HS-5 (cell line): ENCODE measurements around the gene C22orf23.
A peak's percentile ranks its signal among the peaks of the same experiment; 100 is the strongest.

ENCODE experiments used
- DNase-seq: peaks from one replicate; pipeline ENCODE4 v3.0.0-alpha.2; 2012; ENCODE audit warnings: low read depth

The C22orf23 gene

DNA sequence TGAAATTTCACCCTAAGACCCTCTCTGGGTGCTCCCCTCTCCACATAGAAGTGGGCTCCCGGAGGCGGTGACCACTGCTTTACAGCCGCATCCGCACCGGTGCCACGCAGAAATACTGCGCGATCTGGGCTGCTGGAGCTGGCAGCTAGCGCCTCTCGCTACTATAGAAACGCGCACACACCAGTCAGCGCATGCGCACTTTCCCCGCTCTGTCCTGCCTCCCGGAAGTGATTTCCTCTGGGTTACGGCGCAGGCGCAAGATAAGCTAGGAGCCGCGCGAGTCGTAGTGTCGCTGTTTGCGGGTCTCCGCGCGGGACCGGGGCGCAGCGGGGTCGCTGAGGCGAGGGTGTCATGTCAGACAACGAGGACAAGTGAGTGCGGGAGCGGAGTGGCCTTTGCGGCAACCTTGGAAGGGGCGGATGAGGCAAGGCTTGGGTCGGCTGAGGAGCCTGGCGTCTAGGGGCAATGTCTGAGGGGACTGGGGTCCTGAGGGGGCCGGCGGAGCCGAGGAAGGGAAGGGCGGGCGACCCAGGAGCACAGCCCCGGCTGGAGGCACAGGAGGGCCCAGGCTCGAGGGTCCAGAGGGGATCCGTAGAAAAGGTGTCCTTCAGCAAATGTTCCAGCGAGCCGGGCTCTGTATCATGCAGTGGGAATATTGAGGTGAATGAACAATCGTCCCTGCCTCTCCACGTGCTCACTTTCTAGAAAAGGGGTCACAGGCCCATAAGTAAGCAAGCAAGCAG is at the start of gene C22orf23, which contains the start of gene POLR2F:
Gene C22orf23, minus strand, starts transcription at position 165 of the 743 bp plus-strand sequence. CDS start 452 bp downstream, outside the sequence.
Gene POLR2F, plus strand, starts transcription at position 263 of the 743 bp plus-strand sequence. Its CDS starts 89 bp downstream, at position 352.
- peak; percentile 83 for DNase-seq

DNA sequence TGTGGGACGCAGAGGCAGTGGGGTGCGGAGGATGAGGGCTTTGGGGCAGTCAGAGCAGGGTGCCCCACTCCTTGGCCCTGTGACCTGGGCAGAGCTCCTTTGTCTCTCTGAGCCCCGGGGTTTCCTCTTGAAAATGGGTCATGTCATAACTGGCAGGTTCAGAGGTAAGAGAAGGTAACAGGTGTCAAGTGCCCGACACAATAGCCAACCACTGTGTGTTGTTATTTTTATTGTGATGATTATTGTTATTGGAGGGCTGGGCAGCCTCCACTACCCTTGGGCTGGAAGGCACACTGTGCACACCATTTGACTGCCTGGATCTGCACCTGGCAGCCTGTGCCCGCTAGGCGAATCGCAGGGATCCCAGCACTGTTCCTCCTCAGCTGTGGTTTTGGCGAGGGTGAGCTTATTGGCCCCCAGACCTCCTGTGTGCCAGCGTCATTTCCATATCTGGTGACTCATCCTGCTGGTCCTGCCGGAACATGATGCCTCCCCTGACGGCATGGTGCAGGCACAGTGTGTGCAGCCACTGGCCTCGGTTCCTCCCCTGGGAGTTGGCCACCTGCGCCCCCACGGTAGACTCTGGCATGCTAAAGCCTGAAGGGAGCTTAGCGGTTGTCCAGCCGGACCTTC is 46.4 kb upstream of the C22orf23 start:
- DNase-seq, result no peak

DNA sequence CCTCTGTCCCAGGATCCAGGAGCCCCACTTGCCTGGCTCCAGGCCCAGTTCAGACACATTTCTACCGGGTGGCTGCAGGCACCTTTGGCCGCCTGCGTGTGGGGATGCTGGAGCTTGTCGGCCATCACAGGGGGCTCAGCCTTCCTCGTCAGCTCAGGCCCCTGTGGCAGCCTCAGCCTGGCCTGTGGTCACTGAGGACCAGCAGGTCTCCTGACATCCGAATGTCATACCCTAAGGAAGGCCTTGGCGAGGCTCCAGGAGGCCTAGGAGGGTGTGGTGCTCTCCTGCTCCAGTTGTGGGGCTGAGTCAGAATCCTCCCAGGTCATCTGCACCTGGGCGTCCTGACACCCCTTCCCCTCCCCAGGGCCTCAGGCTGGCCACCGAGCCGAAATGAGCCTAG is 45.8 kb upstream of the C22orf23 start:
- no peak for DNase-seq

DNA sequence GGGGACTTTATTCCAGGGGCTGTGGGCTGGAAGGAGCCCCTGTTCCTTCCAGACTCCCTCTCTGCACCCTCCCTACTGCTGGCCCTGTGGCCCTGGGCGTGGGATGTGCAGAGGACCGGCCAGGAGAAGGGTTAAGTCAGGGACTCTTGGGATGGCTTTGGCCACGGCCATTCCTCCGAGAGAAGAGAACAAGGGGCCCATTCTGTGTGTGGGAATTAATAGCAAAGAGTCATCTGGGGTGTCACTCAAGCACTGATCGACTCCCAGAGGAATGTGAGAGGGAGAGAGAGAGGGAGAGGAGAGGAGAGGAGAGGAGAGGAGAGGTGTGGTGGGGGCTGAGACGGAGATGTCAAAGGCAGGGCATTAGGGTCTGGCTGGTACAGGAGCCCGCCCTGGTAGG is 45.1 kb upstream of the C22orf23 start:
- DNase-seq, result no peak

DNA sequence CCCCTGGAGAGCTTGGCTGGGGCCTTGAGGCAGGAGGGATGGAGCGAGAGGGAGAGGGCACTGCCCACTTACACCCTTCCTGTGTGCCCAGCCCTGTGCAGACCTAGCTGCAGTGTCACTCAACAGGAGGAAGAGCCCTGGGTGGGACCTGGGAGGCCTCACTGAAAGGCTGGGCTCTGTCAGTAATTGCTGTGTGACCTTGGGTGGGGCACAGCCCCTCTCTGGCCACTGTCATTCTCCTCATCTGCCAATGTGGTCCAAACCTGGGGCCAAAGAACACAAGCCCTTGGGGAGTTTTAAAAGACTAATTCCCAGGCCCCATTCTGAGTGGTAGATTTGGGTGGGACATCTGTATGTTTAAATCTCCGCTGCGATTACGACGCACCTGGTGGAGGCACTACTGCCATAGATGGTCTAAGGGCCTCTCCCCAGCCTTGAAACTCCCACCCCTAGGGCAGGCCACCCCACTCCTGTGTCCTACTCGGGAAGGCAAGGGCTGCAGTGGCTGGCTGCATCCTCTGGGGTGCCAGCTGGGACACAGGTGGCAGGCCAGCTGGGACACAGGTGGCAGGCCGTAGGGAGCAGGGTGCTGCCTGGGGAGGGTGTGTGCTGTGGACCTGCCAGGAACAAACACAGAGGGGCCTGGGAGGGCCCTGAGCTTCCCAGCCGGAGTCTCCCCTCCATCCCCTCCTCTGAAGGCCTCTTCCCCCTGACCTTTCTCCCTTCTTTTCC is 43.3 kb upstream of the C22orf23 start:
- no peak for DNase-seq

DNA sequence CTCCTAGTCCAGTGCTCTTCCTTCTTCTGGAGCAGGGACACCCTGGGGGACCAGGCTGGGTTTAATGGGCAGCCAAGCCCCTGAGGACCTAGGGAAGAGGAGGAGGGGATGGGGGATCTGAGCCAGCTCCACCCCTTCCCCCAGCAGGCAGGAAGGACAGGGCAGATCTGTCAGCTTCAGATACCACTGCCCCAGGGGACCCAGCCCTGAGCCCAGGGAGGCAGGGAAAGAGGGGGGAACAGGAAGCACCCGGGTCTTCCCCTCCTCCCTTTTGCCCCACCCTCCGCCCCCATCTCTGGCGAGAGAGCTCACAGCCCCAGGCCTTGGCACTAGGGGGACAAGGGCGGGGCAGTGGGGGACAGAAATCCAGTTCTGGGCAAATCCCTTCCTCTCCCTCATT is 42.7 kb upstream of the C22orf23 start:
- no peak for DNase-seq

DNA sequence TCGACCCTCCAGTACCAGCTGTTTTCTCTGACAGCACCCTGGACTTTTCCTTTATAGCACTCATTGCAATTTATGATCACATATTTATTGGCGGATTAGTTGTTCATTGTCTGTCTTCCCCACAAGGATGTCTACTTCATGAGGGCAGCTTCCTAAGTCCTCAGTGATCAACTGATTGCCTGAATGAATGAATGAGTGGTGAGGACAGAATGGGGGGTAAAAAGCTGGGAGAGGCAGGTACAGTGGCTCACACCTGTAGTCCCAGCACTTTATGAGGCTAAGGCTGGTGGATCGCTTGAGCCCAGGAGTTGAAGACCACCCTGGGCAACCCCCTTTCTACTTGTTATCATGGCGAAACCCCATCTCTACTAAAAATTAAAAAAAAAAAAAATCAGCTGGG is 42.1 kb upstream of the C22orf23 start:
- no peak for DNase-seq

DNA sequence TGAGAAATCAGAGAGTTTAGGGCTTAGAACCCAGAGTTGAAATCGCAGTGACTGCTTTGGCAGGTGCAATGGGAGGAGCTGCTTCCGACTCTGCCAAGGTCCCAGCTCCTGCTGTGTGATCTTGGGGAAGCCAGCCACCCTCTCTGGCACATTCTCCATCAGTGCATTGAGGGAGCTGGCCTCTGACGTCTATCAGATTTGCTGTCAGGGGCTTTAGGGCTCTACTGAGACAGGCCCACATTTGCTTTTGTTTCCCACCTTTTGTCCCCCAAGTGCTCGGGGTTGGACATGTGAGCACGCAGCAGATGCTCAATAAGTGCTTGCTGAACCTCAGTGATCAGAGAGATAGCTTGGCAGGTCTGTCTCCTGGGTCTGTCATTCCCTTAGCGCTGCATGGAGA is 41.6 kb upstream of the C22orf23 start:
- no peak for DNase-seq

DNA sequence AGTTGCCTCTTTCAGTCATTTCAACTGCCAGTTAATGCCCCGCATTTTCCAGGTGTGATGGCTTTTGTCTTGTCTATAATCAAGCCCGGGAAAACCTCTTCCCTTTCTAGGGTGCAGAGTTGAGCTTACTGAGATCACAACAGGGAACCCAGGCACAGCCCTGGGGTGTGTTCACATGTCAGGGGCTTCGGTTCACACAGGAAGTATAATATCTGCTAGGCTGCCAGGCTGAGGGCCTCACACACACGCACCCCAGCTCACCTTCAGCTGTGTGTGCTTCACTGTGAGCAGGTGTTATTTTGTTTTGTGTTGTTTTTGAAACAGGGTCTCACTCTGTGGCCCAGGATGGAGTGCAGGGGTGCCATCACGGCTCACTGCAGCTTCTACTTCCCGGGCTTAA is 40.6 kb upstream of the C22orf23 start:
- no peak for DNase-seq

DNA sequence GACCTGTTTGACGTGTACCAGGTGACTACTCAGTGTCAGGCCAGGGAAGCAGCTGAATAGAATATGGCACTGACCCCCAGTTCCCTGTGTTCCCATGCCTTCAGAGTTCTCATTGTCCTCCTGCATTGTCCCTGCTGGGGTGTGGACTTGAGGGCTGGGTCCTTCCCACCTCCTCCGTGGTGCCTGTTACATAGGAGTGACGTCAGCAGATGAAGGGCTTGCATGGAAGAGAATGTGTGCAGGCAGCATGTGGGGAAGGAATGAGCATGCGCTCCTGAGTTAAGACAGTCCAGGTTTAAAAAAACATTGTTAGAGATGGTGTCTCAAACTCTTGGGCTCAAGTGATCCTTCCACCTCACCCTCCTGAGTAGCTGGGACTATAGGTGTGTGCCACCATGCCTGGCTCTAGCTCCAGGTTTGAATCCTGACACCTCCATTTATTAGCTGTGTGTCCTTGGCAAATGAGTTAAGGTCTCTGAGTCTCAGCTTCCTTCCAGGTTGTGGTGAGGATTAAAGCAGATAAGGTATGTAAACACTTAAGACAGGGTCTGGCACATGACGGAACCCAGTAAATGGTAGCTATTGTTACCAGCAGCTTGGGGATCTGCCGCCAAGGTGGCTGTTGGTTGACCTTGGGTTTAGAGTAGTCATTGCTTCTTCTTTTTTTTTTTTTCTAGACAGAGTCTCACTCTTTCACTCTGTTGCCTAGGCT is 38.5 kb upstream of the C22orf23 start:
- no peak for DNase-seq

DNA sequence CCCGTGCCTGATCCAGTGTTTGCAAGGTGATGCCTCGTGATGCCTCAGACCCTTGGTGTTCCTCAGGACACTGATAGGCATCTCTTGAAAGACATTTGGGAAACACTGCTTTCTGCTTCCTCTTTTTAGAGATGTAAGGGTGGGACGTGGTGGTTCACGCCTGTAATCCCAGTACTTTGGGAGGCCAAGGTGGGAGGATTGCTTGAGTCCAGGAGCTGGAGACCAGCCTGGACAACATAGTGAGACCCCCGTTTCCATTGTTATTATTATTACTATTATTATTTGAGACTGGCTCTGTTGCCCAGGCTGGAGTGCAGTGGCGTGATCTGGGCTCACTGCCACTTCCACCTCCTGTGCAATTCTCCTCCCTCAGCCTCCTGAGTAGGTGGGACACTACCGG is 37.5 kb upstream of the C22orf23 start:
- no peak for DNase-seq

DNA sequence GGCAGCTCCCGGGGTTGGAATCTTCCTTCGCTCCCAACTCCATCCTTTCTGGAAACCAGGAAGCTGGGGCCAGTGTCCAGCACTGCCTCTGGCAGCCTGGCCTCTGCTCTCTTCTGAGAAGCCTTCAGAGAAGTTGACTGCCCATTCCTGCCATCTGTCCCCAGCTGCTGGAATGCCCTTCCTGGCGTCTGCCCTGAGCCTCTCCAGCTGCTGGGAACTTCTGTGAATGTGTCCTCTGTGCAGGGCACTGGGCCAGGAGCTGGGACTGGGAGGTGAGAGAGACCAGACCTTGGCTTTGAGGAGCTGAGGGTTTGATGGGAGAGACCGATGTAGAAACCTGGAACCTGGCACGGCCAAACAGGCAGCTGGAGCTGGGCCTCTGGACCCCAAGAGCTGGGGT is 36.9 kb upstream of the C22orf23 start:
- no peak for DNase-seq

DNA sequence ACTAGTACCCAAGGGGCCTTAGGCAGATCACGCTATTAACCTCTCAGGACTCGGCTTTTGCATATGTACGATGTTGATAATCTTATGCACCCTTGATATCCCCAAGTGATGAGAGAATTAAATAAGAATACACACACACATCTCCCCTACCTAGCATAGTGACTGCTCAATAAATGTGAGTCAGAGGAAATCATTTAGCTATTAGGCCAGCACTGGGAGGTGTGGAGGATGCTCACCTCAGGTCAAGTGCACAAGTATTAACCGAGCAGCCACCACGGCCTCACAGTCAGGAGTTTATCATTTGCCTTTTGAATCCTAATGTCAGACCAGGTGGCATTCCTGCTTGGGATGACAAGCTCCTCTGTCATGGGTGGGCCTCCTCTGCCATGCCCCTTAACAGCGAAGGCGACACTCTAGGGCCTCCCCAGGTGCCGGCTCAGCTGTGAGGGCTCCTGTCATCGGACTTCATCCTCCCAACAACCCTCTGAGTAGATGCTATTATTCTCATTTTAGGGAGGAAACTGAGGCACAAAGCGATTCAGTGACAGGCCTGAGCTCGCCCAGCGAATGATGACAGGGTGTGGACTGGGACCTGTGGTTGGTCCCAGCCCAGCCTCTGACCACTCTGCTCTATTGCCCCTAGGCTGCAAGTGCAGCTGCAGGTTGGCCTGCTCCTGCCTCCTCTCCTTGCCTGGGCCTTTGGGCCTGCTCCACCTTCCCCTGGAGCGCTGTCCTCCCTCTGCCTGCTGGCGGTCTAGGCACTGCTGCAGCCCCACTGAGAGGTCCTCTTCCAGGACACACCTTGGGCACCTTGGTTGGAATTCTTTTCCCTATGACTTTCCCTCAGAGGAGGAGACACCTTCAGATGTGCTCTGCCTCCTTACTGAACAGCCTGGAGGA is 36.0 kb upstream of the C22orf23 start:
- no peak for DNase-seq

DNA sequence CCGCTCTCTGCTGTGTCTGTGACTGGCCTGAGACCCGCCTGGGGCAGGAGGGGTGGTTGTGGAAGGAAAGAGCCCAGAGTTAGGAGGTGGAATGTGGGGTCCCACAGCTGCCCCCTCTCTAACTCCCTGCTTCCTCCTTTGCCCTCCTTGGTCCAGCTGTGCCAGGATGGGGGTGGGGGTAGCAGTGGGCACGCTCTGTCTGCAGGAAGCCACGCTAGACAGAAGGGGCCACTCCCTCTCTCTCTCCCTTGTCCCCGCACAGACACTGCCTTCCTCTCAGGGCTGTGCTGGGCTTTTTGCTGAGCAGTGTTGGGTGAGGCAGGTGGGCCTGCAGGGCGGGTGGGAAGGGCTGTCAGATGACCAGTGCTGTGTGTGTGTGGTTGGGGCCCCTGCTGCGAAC is 33.0 kb upstream of the C22orf23 start:
- no peak for DNase-seq

DNA sequence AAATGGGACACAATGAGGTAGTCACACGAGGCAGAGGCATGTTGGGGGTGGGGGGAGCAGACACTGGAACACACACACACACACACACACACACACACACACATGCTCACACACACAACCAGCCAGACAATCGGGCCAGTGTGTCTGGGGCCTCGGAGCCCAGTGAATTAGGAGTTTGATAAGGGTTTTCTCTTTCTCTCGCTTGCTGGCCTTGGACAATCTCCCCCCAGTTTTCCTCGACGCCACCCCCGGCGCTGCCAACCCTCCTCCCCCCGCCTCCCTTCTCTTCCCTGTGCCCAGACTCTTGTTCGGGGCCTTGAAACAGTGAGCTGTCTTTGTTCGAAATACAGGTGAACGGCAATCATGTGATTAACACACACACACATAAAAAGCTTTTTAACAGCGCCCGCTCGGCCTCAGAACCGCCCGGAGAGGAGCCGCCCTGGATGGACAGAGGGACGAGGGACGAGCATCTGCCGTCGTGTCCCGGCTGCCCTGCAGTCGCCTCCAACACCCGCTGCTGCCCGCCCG is 32.4 kb upstream of the C22orf23 start:
- DNase-seq, result no peak

DNA sequence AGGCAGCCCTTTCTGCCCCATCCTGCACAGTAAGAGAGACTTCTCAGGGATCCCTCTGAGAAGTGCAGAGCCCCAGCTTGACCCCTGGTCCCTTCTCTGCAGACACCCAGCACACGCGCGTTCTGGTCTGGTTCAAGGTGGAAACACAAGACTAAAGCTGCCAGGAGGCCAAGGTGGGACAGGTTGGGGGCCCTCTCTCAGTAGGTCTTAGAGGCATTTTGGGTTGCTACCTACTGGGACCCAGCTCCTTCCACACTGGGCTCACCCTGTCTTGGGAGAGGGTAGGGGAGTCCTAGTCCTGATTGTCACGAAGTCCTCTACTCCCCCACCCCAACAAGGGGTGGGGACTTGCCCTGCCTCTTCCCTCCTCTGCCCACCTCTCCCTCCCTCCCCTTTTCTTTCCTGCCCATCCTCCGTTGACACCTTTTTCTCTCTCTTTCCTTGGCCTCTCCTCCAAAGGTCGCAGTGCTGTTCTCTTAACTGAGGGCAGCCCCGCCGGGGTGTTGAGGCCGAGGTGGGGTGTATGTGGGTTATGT is 31.7 kb upstream of the C22orf23 start:
- no peak for DNase-seq

DNA sequence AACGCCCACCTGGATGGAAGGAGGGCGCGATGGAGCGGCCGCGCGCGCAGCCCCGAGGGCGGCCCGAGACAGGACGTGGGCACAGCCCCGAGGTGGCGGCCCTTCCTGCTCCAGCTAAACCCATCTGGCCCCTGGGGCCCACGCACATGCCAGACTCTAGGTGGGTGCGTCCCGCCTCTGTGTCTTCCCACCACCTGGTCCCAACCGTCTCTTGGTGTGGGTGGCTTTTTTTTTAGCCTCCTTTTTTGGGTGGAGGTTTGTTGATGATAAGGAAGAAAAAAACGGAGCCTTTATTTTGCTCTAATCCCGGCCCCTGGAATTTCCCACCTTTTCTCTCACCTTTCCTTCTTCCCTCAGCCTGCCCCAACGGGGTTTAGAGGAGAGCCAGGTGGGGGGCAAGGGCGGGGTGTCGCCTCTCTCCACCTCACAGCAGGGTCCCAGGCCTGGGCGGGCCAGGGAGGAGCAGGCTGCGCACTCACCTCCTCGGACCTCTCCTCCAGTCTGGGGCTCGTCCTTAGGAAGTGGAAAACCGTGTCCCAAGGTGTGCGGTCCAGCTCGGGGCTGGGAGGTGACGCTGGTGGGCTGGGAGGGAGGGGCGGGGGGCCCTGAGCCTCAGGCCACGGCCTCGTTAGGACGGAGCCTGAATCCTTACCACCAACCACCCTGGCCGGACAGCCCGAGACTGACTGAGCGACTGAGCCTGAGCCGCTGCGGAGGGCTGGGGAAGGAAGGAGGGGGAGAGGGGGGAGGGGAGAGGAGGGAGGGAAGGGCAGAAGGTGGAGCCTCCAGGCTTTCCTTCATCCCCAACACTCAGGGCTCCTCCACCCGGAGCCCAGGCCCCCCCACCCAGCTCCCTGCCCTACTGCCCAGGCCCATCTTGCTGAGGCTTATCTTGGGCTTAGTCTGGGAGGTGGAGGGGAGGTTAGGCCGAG is 30.7 kb upstream of the C22orf23 start, which contains the start of gene SOX10:
Gene SOX10, minus strand, starts transcription at position 696 of the 932 bp plus-strand sequence. CDS start 771 bp downstream, outside the sequence.
- DNase-seq, result no peak

DNA sequence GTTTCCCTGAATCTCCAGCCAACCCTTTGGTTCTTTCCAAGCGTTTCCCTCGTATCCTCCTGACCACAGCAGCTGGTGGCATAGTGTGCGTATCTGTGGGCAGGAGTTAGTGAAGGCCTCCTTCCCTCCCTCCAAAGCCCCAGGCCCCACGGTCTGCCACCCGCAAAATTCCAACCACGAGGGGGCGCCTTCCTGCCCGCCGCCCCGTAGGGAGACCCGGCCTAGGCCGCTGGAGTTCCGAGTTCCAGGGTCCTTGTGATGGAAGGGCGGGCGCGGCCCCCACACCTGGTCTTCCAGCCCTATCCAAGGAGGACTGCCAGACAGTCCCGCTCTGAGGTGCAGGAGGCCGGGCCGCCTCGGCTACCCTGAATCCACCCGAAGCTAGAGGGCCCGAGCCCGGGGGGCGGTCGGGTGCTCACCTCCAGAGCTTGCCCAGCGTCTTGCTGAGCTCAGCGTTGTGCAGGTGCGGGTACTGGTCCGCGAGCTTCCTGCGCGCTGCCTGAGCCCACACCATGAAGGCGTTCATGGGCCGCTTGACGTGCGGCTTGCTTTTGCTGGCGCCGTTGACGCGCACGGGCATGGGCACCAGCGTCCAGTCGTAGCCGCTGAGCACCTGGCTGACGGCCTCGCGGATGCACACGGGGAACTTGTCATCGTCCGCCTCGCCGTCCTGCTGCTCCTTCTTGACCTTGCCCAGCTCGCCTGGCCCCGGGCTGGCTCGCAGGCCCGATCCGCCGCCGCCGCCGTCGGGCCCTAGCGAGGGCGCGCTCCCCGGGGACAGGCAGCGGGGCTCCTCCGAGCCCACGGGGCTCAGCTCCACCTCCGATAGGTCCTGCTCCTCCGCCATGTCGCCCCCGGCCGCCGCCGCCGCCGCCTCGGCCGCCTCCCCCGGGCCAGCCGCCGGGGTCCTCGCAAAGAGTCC is 29.8 kb upstream of the C22orf23 start:
- DNase-seq, result no peak
